H9 (cell line): ENCODE results near the gene B3GNT5. TPM values are rescaled to one million over a fixed set of nuclear protein-coding genes. Genes with fewer than 3 reads are reported as not detected.
A peak's percentile ranks its signal among the peaks of the same experiment; 100 is the strongest.

Experiments
- DNase-seq: peaks from one replicate; pipeline ENCODE4 v3.0.0-alpha.2; 2017
- H2AFZ ChIP-seq: one replicate; pipeline ENCODE4 v1.6.1; 2013; ENCODE audit warnings: mild to moderate bottlenecking, low read length, control low read depth, moderate library complexity
- H2AK5ac ChIP-seq: 2 replicates; pipeline ENCODE4 v1.6.1; 2013; ENCODE audit warnings: low read length, control low read depth, mixed read lengths; ENCODE audit not compliant: insufficient read length
- H2BK120ac ChIP-seq: one replicate; pipeline ENCODE4 v1.6.1; 2013; ENCODE audit warnings: low read depth, mild to moderate bottlenecking, low read length, control low read depth, inconsistent platforms; ENCODE audit not compliant: poor library complexity, severe bottlenecking
- H2BK12ac ChIP-seq: 2 replicates; pipeline ENCODE4 v1.6.1; 2013; ENCODE audit warnings: low read length, control low read depth, mixed read lengths, low read depth; ENCODE audit not compliant: insufficient read length
- H2BK15ac ChIP-seq: 2 replicates; pipeline ENCODE4 v1.6.1; 2013; ENCODE audit warnings: low read depth, low read length, control low read depth
- H2BK20ac ChIP-seq: one replicate; pipeline ENCODE4 v1.6.1; 2013; ENCODE audit warnings: low read depth, mild to moderate bottlenecking, low read length, control low read depth, inconsistent platforms; ENCODE audit not compliant: poor library complexity, severe bottlenecking
- H2BK5ac ChIP-seq: 2 replicates; pipeline ENCODE4 v1.6.1; 2013; ENCODE audit warnings: low read length, control low read depth, mixed read lengths; ENCODE audit not compliant: insufficient read length
- H3K14ac ChIP-seq: 2 replicates; pipeline ENCODE4 v1.6.1; 2013; ENCODE audit warnings: low read length, control low read depth; ENCODE audit not compliant: insufficient read depth
- H3K18ac ChIP-seq: 2 replicates; pipeline ENCODE4 v1.6.1; 2013; ENCODE audit warnings: low read depth, mild to moderate bottlenecking, mixed read lengths, low read length, control low read depth; ENCODE audit not compliant: insufficient read length
- H3K23ac ChIP-seq: 2 replicates; pipeline ENCODE4 v1.6.1; 2013; ENCODE audit warnings: low read length, control low read depth, mixed read lengths, low read depth; ENCODE audit not compliant: insufficient read length
- H3K23me2 ChIP-seq: 2 replicates; pipeline ENCODE4 v1.6.1; 2013; ENCODE audit warnings: low read depth, mild to moderate bottlenecking, mixed read lengths, low read length, control low read depth; ENCODE audit not compliant: insufficient read length, poor library complexity, severe bottlenecking
- H3K27ac ChIP-seq: 2 replicates; pipeline ENCODE4 v1.5.1; 2013; ENCODE audit warnings: low read length, control low read depth, mixed read lengths, low read depth; ENCODE audit not compliant: insufficient read length
- H3K27me3 ChIP-seq: 2 replicates; pipeline ENCODE4 v1.6.1; 2013; ENCODE audit warnings: low read length, control low read depth, inconsistent platforms; ENCODE audit not compliant: insufficient read depth
- H3K4ac ChIP-seq: 2 replicates; pipeline ENCODE4 v1.6.1; 2013; ENCODE audit warnings: low read depth, mild to moderate bottlenecking, control low read depth, inconsistent platforms, low read length, moderate library complexity
- H3K4me1 ChIP-seq: 2 replicates; pipeline ENCODE4 v1.6.1; 2013; ENCODE audit warnings: low read length, control low read depth, inconsistent platforms; ENCODE audit not compliant: insufficient read depth
- H3K4me2 ChIP-seq: 2 replicates; pipeline ENCODE4 v1.6.1; 2013; ENCODE audit warnings: low read length, control low read depth, mixed read lengths; ENCODE audit not compliant: insufficient read length, insufficient read depth
- H3K56ac ChIP-seq: 2 replicates; pipeline ENCODE4 v1.6.1; 2013; ENCODE audit warnings: low read depth, mild to moderate bottlenecking, mixed read lengths, low read length, control low read depth; ENCODE audit not compliant: insufficient read length
- H3K79me1 ChIP-seq: 2 replicates; pipeline ENCODE4 v1.6.1; 2013; ENCODE audit warnings: low read depth, mild to moderate bottlenecking, moderate library complexity, low read length, control low read depth, inconsistent platforms; ENCODE audit not compliant: insufficient read depth, poor library complexity, severe bottlenecking
- H3K79me2 ChIP-seq: 2 replicates; pipeline ENCODE4 v1.6.1; 2013; ENCODE audit warnings: low read length, control low read depth, inconsistent platforms; ENCODE audit not compliant: insufficient read depth
- H3K9ac ChIP-seq: 2 replicates; pipeline ENCODE4 v1.6.1; 2013; ENCODE audit warnings: low read length, control low read depth, mixed read lengths; ENCODE audit not compliant: insufficient read length; ENCODE audit errors: extremely low read depth
- H3K9me3 ChIP-seq: one replicate; pipeline ENCODE4 v1.6.1; 2013; ENCODE audit warnings: low read depth, low read length, inconsistent platforms; ENCODE audit not compliant: control insufficient read depth
- H3T11ph ChIP-seq: one replicate; pipeline ENCODE4 v1.6.1; 2013; ENCODE audit warnings: mild to moderate bottlenecking, low read length, control low read depth, inconsistent platforms
- H4K20me1 ChIP-seq: one replicate; pipeline ENCODE4 v1.6.1; 2013; ENCODE audit not compliant: control insufficient read depth, insufficient read length, insufficient read depth
- H4K5ac ChIP-seq: 2 replicates; pipeline ENCODE4 v1.6.1; 2013; ENCODE audit warnings: low read depth, mild to moderate bottlenecking, mixed read lengths, low read length, control low read depth; ENCODE audit not compliant: insufficient read length
- H4K8ac ChIP-seq: replicated peaks from 2 replicates; pipeline ENCODE4 v1.6.1; 2013; ENCODE audit warnings: low read length, control low read depth, mixed read lengths, low read depth; ENCODE audit not compliant: insufficient read length
- H4K91ac ChIP-seq: 2 replicates; pipeline ENCODE4 v1.6.1; 2013; ENCODE audit warnings: low read depth, mild to moderate bottlenecking, moderate library complexity, mixed read lengths, low read length, control low read depth; ENCODE audit not compliant: insufficient read length
- H3K27ac Mint-ChIP-seq, 3 experiments: 2 replicates in 2 of 3; 3 replicates in 1 of 3; pipeline ENCODE4 v1.8.0; 2020 to 2021; ENCODE audit warnings: mixed read lengths in 3 of 3, mild to moderate bottlenecking in 1 of 3, moderate library complexity in 1 of 3
- H3K27me3 Mint-ChIP-seq: 2 replicates; pipeline ENCODE4 v1.8.0; 2021; ENCODE audit warnings: low read depth, mild to moderate bottlenecking, moderate library complexity, mixed read lengths
- H3K36me3 Mint-ChIP-seq, 3 experiments: 2 replicates in 2 of 3; 3 replicates in 1 of 3; pipeline ENCODE4 v1.8.0; 2020 to 2021; ENCODE audit warnings: low read depth in 3 of 3, mixed read lengths in 3 of 3; ENCODE audit not compliant: insufficient read depth in 1 of 3
- H3K4me1 Mint-ChIP-seq, 2 experiments: 2 replicates each; pipeline ENCODE4 v1.8.0; 2020; ENCODE audit warnings: mixed read lengths in 2 of 2
- H3K4me3 Mint-ChIP-seq, 2 experiments: 2 replicates in 1 of 2; 3 replicates in 1 of 2; pipeline ENCODE4 v1.8.0; 2020 to 2021; ENCODE audit warnings: mild to moderate bottlenecking in 2 of 2, mixed read lengths in 2 of 2, moderate library complexity in 1 of 2
- H3K9me3 Mint-ChIP-seq, 2 experiments: 2 replicates in 1 of 2; 3 replicates in 1 of 2; pipeline ENCODE4 v1.8.0; 2020; ENCODE audit warnings: mild to moderate bottlenecking in 2 of 2, mixed read lengths in 2 of 2, moderate library complexity in 1 of 2
- CTCF ChIP-seq: fragments of 200-600 bp; sonication (generic); conservative IDR thresholded peaks from 3 replicates; pipeline ENCODE4 v1.8.0; 2021; ENCODE audit warnings: antibody characterized with exemption, mild to moderate bottlenecking
- WGBS: extraction: QIAGEN DNeasy Blood & Tissue Kit; methylation state at CpG from one replicate; pipeline ENCODE4 v1.1.7; 2013; ENCODE audit warnings: missing lambda C conversion rate, low lambda C conversion rate, mixed read lengths; ENCODE audit not compliant: insufficient read length; ENCODE audit errors: extremely low coverage; 5-methylcytosine and 5-hydroxymethylcytosine counted together
- total RNA-seq: library from RNA; stranded (reverse); gene quantifications from 2 replicates; pipeline ENCODE4 v1.2.1, GENCODE V29; 2021

The B3GNT5 gene
- total RNA-seq, 1 experiment from 2014 or later, result 7.3 TPM

- Histone ChIP-seq H3K9me3 (no peaks in the 10 kb centered on the region), H2BK20ac (no peak overlapping the region), H2BK15ac (no peak overlapping the region), H2BK120ac (no peak overlapping the region), H2BK12ac (no peak overlapping the region), H3K27ac (no peak overlapping the region), H3K4me1 (no peaks in the 10 kb centered on the region), H3K79me1 (no peaks in the 10 kb centered on the region), H3K23ac (no peak overlapping the region), H3K56ac (no peak overlapping the region), H3K27me3 (no peaks in the 10 kb centered on the region), H3K4ac (no peak overlapping the region), H3K9ac (no peak overlapping the region), H3K79me2 (no peaks in the 10 kb centered on the region), H4K8ac (no peak overlapping the region), H2AFZ (no peak overlapping the region), H2BK5ac (no peak overlapping the region), H2AK5ac (no peak overlapping the region), H3K23me2 (no peaks in the 10 kb centered on the region), H3K18ac (no peak overlapping the region), H4K5ac (no peak overlapping the region), H4K20me1 (no peaks in the 10 kb centered on the region), H3K14ac (no peak overlapping the region), H3K4me2 (no peak overlapping the region), H4K91ac (no peak overlapping the region), H3T11ph (no peak overlapping the region)
- Mint-ChIP-seq H3K9me3 (no peaks in the 10 kb centered on the region), H3K27me3 (no peaks in the 10 kb centered on the region), H3K4me3 (no peak overlapping the region), H3K4me1 (peaks cover 3 to 10% of the 10 kb centered on the region in 2 experiments), H3K36me3 (peaks cover 0 to 21% (median 5%) of the 10 kb centered on the region in 3 experiments; a peak in 6 of 7 replicates), H3K27ac (peak overlapping the region in 1 of 3 experiments; percentile 62; a peak in 1 of 7 replicates)
- no peak for DNase-seq
- WGBS, result no CpG with 5 or more reads among the region's 2 CpGs
- TF ChIP-seq CTCF, result no peak
Observed at GRCh38 chr3:183312433-183312832, 59.4 kb downstream of the B3GNT5 start.
